Activated T-cell treated with anti-CD3 and anti-CD28 coated beads for 1 hour (primary cell): Measurements from ENCODE around the gene HOXA3.

ENCODE experiments used
- DNase-seq: peaks from one replicate; pipeline ENCODE4 v3.0.0-alpha.2; 2020; ENCODE audit warnings: low read depth

Gene HOXA3

DNA sequence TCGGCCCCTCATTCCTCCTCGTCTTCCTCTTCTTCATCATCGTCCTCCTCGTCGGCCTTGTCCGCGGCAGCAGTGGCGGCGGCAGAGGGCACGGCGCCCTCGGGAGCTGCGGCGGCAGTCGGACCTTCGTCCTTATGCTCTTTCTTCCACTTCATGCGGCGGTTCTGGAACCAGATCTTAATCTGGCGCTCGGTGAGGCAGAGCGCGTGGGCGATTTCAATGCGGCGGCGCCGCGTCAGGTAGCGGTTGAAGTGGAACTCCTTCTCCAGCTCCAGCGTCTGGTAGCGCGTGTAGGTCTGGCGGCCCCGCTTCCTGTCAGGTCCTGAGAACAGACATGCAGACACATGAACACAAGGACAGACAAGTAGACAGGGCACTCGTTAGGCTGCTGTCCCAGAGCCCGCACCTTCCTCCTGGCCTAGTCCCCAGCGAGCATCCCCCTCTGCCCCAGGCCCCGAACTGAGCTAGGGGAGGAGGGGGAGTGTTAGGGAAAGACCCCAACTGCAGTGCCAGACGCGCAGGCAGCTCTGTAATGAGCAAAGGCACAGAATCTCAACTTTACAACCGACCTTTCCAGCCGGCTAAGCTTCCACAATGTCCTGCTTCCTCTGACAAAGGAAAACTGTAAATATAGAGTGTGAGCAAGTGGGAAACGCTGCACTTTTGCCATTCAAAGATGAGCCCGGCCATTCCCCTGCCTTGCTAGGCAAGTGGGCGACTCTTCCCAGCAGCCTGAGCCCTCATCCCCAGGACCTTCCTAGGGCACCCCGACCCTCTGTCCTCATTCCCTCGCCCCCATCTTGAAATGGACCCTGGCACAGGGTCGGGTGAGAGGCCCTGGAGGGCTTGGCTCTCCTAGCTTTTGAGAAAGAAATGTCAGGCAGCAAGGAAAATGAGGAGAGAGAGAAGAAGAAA lies 2.8 kb upstream of the HOXA3 start:
- DNase-seq = no peak

DNA sequence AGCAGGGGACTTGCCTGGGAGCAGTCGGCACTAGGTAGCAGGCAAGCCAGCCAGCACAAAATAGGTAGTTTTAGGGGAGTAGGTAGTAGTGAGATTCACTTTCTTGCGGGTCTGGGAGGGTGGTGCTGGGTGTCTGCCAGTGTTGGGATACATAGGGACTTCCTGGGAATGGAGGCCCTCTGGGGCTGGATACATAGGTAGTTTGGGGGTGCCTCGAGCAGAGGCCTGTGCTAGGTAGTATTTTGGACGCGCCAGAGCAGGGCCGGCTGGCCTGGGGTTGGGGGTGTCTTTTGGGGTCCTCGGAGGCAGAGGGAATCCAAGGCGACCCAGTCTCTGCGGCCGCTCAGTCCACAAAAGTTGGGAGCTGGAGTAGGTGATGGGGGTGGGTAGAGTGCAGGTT lies 2.0 kb upstream of the HOXA3 start:
- DNase-seq = no peak

DNA sequence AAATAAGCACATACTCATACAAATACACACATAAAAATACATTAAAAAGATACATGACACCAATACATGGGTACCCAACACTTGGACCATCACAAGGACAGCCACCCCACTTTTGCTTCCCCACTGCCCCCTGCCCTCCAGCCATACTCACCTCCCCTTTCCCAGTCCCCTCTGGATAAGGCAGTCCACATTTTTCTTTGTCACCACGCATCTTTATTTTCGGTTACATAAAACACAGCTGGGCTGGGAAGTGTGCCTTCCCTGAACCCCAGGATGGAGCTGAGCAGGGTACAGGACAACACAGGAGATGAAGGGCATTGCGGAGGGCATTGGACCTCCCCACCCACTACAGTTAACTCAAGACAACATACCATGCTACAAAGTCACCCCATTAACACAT lies 1.1 kb upstream of the HOXA3 start:
- no peak for DNase-seq

DNA sequence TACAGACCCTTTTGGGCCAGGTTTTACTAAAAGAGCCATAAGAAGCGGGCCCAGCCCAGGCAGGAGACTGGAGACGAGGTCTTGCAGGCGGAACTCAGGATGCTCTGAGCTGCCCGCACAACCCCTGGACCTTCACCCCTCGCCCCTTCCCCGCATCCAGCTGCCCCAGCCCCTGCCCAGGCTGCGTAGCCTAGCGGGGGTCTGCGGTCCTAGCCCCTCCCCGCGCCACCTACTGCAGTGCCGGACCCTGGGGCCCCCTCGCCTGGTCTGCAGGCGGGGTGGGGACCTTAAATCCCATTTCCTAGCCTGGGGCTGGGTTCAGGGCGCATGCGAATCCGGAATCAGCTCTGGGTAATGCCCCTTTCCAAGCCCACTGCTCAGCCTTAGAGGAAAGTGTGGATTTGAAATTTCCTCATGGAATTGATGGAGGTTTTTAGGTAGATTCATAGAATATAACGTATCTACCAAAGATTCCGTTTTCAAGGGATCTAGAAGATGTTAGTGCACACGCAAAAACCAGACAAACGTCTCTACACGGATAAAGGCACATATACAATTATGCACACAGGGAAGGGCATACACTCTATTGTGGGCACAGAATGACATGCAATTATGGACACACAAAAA lies 546 bp upstream of the HOXA3 start:
- DNase-seq = no peak

GRCh38 chr7:27151341-27151930 lies 947 bp downstream of the HOXA3 start:
- no peak for DNase-seq

GRCh38 chr7:27150568-27151340 lies 1.6 kb downstream of the HOXA3 start:
- peak; percentile 53 for DNase-seq

DNA sequence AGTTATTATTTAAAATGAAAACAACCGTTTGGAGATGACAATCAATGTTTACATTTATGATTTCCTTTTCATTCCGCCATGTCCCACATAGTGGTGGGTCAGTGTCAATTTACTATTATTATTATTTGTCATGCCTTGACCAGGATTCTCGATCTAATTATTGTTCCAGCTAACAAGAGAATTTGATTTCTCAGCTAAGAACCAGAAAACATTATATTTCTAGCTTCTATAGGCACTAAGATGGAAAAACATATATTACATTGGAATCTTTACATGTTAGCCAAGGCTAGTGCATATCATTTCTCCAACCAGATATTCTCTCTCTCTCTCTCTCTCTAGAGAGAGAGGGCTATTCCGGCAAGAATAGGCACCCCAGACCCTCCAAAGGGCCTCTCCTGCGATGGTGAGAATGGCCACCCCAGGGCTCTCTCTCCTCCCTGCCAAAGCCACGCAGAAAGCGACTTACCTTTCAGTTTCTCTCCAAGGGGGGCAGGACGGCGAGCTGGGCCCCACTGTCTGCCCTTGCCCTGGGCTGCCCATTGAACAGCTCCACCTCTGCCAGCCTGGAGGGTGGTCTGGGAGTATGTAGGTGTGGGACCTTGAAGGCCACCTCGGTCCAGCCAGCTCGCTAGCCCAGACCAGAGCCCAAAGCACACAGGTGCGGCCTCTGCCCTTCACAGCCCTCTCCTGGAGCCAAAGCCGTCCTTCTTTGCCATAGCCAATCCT lies 2.4 kb downstream of the HOXA3 start:
- DNase-seq = no peak

GRCh38 chr7:27148756-27149641 lies 3.4 kb downstream of the HOXA3 start:
- no peak for DNase-seq

GRCh38 chr7:27148031-27148755 lies 4.2 kb downstream of the HOXA3 start:
- DNase-seq = no peak

- no peak for DNase-seq
Measured at GRCh38 chr7:27147199-27148030, 5.0 kb downstream of the HOXA3 start, which contains the start of gene HOXA6. Gene HOXA6 (minus strand): TSS chr7:27147774. CDS start chr7:27147749, 25 bp downstream.

- DNase-seq = no peak
Measured at GRCh38 chr7:27146491-27147198, 5.7 kb downstream of the HOXA3 start.

DNA sequence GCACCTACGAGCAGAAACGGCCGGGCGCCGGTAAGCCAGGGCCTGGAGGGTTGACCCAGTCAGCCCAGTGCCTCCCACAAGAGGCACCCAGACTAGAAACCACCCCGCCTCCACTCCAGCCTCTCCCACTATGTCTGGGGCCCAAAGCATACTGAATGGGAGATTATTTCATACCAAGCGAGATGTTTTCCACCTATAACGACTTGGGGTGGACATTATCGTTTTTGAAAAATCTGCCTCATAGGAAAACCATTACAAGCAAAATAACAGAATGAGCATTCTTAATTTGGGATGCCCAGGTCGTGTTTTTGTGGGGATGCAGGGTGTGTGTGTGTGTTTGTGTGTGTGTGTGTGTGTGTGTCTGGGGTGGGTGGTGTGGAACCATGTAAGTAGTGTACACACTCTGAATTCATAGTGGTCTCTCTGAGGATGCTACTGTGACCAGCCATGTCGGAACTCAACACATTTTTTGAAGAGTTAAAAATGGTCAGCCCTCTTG lies 6.4 kb downstream of the HOXA3 start:
- no peak for DNase-seq

DNA sequence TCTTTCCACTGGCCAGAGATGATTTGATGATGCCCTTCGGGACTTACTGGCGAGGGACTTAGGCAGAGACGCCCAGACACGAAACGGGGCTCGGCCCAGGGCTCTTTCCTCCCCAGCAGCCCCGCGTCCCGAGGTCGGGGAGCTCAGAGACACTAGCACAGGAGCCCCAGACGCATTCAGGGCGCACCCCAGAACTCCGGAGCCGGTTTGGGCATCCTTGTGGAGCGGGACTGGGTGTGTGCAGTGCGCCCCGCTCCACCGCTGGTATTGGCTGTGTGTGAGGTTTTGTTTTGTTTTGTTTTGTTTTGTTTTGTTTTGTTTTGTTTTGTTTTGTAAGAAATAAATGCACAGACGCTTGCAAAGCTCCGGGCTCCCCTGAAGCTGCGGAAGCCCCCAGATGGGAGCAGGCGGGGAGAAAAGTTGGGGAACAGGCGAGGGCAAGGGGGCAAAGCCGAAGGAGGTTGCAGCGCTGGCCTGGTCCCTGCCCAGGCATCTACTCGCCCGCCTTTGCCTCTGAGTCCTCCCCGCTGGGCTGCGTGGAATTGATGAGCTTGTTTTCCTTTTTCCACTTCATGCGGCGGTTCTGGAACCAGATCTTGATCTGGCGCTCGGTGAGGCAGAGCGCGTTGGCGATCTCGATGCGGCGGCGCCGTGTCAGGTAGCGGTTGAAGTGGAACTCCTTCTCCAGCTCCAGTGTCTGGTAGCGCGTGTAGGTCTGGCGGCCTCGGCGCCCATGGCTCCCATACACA lies 7.0 kb downstream of the HOXA3 start:
- DNase-seq = no peak

GRCh38 chr7:27144781-27145164 lies 7.6 kb downstream of the HOXA3 start:
- DNase-seq = no peak

- no peak for DNase-seq
Measured at GRCh38 chr7:27143950-27144780, 8.2 kb downstream of the HOXA3 start.
